MM.1S (cell line): ENCODE data around the gene CLK4.

Experiments used
- DNase-seq: peaks from one replicate; pipeline ENCODE4 v3.0.0-alpha.2; 2015
- H2AFZ ChIP-seq: fragments of 300-600 bp; sonication (generic); 2 replicates; pipeline ENCODE4 v1.6.0; 2016; ENCODE audit warnings: antibody characterized with exemption, low read length
- H3F3A ChIP-seq: fragments of 300-600 bp; sonication (generic); 2 replicates; pipeline ENCODE4 v1.6.1; 2016; ENCODE audit warnings: mild to moderate bottlenecking, antibody characterized with exemption, low read length, moderate library complexity, mixed read lengths; ENCODE audit not compliant: insufficient read depth
- H3K27ac ChIP-seq: fragments of 300-600 bp; sonication (generic); 2 replicates; pipeline ENCODE4 v1.5.1; 2016; ENCODE audit warnings: mild to moderate bottlenecking, low read length
- H3K27me3 ChIP-seq: fragments of 300-600 bp; sonication (generic); replicated peaks from 2 replicates; pipeline ENCODE4 v1.6.0; 2016; ENCODE audit warnings: low read length; ENCODE audit not compliant: insufficient read depth
- H3K36me3 ChIP-seq: fragments of 300-600 bp; sonication (generic); replicated peaks from 2 replicates; pipeline ENCODE4 v1.6.1; 2016; ENCODE audit warnings: mild to moderate bottlenecking, low read length, mixed read lengths; ENCODE audit not compliant: insufficient read depth
- H3K4me1 ChIP-seq: fragments of 300-600 bp; sonication (generic); 2 replicates; pipeline ENCODE4 v1.6.1; 2016; ENCODE audit warnings: low read length, mixed read lengths
- H3K4me2 ChIP-seq: fragments of 300-600 bp; sonication (generic); 2 replicates; pipeline ENCODE4 v1.6.0; 2016; ENCODE audit warnings: low read depth, low read length
- H3K4me3 ChIP-seq: fragments of 300-600 bp; sonication (generic); 2 replicates; pipeline ENCODE4 v1.5.1; 2016; ENCODE audit warnings: low read length, mixed read lengths
- H3K79me2 ChIP-seq: fragments of 300-600 bp; sonication (generic); 2 replicates; pipeline ENCODE4 v1.6.1; 2016; ENCODE audit warnings: mixed run types, low read length, mixed read lengths
- H3K9ac ChIP-seq: fragments of 300-600 bp; sonication (generic); 2 replicates; pipeline ENCODE4 v1.6.1; 2016; ENCODE audit warnings: low read length, mixed read lengths
- H3K9me2 ChIP-seq: fragments of 300-600 bp; sonication (generic); replicated peaks from 2 replicates; pipeline ENCODE4 v1.6.1; 2016; ENCODE audit warnings: mild to moderate bottlenecking, low read length, mixed read lengths; ENCODE audit not compliant: insufficient read depth
- H3K9me3 ChIP-seq: fragments of 300-600 bp; sonication (generic); replicated peaks from 2 replicates; pipeline ENCODE4 v1.6.1; 2016; ENCODE audit warnings: mild to moderate bottlenecking, low read length, mixed read lengths; ENCODE audit not compliant: insufficient read depth
- H4K20me1 ChIP-seq: fragments of 300-600 bp; sonication (generic); 2 replicates; pipeline ENCODE4 v1.6.1; 2016; ENCODE audit warnings: mild to moderate bottlenecking, low read length, moderate library complexity, mixed read lengths; ENCODE audit not compliant: insufficient read depth
- EZH2 ChIP-seq: fragments of 300-600 bp; sonication (generic); optimal IDR thresholded peaks from 2 replicates; pipeline ENCODE3; 2017; ENCODE audit warnings: low read depth, mild to moderate bottlenecking, antibody characterized with exemption, low read length, mixed read lengths
- EZH2phosphoT487 ChIP-seq: fragments of 300-600 bp; sonication (generic); IDR thresholded peaks from 2 replicates; pipeline ENCODE4 v1.6.1; 2018; ENCODE audit warnings: antibody characterized with exemption, low read length
- TF ChIP-seq, protein P1 (sequence below): fragments of 300-600 bp; sonication (generic); IDR thresholded peaks from 2 replicates; pipeline ENCODE4 v1.5.1; 2016; ENCODE audit warnings: antibody characterized with exemption, low read length, mixed read lengths

Gene CLK4

DNA sequence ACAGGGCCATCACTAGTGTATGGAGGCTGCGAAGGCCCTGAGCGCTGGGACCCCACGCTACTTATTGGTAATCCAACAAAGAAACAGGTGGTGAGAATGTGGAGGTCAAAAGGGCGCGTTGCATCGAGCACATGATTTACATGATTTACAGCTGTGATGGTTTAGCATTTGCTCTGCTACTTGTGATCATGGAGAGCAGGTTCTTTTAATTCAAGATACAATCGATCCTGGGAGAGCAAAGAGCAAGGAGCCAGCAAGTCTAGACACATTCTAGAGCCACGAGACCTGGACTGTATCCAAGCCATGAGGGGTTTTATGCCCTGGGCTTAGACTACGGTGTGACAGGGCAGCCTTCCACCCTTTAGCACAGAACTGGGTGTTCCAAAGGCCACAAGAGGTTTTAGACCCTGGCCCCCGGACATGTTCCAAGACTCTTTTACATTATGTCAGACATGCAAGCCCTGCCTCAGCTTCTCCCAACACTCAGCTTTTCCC, 47.0 kb upstream of the CLK4 start:
- Histone ChIP-seq H3K27me3 (peaks cover 20% of the 10 kb centered on the region), H3K79me2 (no peaks in the 10 kb centered on the region), H2AFZ (no peak overlapping the region), H3K9me3 (no peaks in the 10 kb centered on the region), H3K36me3 (no peaks in the 10 kb centered on the region), H4K20me1 (no peaks in the 10 kb centered on the region), H3F3A (no peaks in the 10 kb centered on the region), H3K4me2 (no peak overlapping the region), H3K4me1 (no peaks in the 10 kb centered on the region), H3K9me2 (no peaks in the 10 kb centered on the region), H3K4me3 (no peak overlapping the region), H3K27ac (no peak overlapping the region), H3K9ac (no peak overlapping the region)
- TF ChIP-seq EZH2 (no peak), EZH2phosphoT487 (no peak)
- TF ChIP-seq, protein P1, sequence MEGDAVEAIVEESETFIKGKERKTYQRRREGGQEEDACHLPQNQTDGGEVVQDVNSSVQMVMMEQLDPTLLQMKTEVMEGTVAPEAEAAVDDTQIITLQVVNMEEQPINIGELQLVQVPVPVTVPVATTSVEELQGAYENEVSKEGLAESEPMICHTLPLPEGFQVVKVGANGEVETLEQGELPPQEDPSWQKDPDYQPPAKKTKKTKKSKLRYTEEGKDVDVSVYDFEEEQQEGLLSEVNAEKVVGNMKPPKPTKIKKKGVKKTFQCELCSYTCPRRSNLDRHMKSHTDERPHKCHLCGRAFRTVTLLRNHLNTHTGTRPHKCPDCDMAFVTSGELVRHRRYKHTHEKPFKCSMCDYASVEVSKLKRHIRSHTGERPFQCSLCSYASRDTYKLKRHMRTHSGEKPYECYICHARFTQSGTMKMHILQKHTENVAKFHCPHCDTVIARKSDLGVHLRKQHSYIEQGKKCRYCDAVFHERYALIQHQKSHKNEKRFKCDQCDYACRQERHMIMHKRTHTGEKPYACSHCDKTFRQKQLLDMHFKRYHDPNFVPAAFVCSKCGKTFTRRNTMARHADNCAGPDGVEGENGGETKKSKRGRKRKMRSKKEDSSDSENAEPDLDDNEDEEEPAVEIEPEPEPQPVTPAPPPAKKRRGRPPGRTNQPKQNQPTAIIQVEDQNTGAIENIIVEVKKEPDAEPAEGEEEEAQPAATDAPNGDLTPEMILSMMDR: no peak
- DNase-seq: no peak

DNA sequence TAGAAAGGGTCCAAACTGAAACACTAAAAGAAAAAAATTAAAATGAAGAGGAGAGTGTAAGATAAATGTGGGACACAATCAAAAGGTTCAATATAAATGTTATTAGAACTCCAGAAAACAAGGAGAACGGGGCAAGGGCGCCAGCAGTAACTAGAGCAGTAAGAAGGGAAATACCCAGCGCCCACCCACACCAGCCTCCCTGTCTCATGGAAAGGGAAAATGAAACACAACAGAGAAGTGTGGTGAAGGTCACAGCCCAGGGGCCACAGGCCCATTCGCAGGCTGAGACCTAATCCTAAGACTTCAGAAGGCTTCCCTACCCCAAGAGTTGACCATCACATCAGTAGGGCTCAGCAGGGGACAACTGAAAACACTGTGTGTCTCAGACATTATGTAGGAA, 45.8 kb upstream of the CLK4 start:
- H3F3A ChIP-seq: no peaks in the 10 kb centered on the region
- H2AFZ ChIP-seq: no peak overlapping the region
- TF ChIP-seq, protein P1: no peak
- no peak for TF ChIP-seq EZH2
- TF ChIP-seq EZH2phosphoT487: no peak
- H3K9ac ChIP-seq: no peak overlapping the region
- H3K4me1 ChIP-seq: no peaks in the 10 kb centered on the region
- no peak overlapping the region for H3K4me3 ChIP-seq
- no peaks in the 10 kb centered on the region for H4K20me1 ChIP-seq
- H3K27me3 ChIP-seq: peaks cover 20% of the 10 kb centered on the region
- H3K4me2 ChIP-seq: no peak overlapping the region
- no peak for DNase-seq
- H3K79me2 ChIP-seq: no peaks in the 10 kb centered on the region
- H3K27ac ChIP-seq: no peak overlapping the region
- H3K36me3 ChIP-seq: no peaks in the 10 kb centered on the region
- no peaks in the 10 kb centered on the region for H3K9me3 ChIP-seq
- H3K9me2 ChIP-seq: no peaks in the 10 kb centered on the region

DNA sequence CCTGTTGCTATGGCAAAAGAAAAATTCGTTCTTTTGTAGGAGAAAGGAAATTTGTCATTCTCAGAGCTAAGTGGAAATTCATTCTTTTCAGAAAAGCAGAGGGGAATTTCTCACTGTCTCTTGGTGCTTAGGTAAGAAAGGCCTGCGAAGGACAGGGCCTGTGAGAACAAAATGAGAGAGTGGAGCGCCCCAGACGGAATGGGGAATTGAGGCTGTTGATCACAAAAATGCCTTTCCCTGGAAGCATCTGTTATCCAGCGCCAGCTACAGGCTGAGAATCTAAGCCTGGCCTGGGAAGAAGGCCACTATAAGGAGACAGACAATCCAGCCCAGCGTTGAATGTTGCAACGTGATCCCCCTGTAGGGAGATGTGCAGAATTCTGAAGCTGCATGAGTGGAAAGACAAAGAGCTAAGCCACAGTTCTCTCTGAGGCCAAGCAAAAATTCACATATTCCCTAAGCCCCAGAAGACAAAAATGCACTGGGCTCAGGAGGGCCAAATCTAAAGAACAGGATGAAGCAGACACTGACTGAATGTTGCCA, 44.8 kb upstream of the CLK4 start:
- Histone ChIP-seq H3K27ac (no peak overlapping the region), H3K36me3 (no peaks in the 10 kb centered on the region), H3K27me3 (peaks cover 20% of the 10 kb centered on the region), H3K9me2 (no peaks in the 10 kb centered on the region), H3K79me2 (no peaks in the 10 kb centered on the region), H3K4me3 (no peak overlapping the region), H3K4me1 (no peaks in the 10 kb centered on the region), H3F3A (no peaks in the 10 kb centered on the region), H3K9me3 (no peaks in the 10 kb centered on the region), H4K20me1 (no peaks in the 10 kb centered on the region), H2AFZ (no peak overlapping the region), H3K9ac (no peak overlapping the region), H3K4me2 (no peak overlapping the region)
- TF ChIP-seq EZH2phosphoT487 (no peak), EZH2 (no peak)
- TF ChIP-seq, protein P1: no peak
- no peak for DNase-seq
